ENCODE results near the gene C4orf50.
A peak's percentile ranks its signal among the peaks of the same experiment; 100 is the strongest.
"Not testable (repeated sequence)": the region's sequence is repeated elsewhere in the genome, so short reads cannot be mapped to it uniquely, and the experiment has no call there.

The C4orf50 gene

DNA sequence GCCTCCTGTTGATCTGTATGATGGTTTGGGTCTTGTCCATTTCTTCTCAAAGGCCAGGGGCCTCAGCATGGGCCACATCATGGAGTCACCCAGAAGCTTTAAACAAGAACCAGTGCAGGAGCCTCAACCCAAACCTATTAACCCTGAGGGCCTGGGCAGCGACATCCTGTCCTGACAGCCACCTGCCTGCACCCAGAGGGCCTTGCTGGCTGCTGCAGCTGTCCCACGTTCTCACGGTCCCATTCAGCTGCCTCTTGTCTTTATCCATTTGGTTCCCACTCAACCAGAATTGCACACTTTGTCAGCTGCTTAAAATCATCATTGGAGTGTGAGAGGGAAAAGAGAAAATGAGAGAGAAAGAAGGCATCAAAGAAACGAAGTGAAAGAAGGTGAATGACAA, 21.6 kb downstream of the C4orf50 start:
- peaks cover 59 to 95% (median 87%) of the 10 kb centered on the region in 10 experiments for H3K4me1 ChIP-seq
- no peak overlapping the region for H3K9ac ChIP-seq
- no peaks in the 10 kb centered on the region for H3K27me3 ChIP-seq
- H3K36me3 ChIP-seq = no peaks in the 10 kb centered on the region
- H3K27ac ChIP-seq = peak overlapping the region in 1 of 11 experiments; percentile 36; a peak in 1 of 22 replicates
- peaks cover 0 to 10% (median 0%) of the 10 kb centered on the region in 11 experiments; a peak in 2 of 22 replicates for H4K20me1 ChIP-seq
- no peak for TF ChIP-seq Cebpa-rat (IDR thresholded peaks at IDR 0.05)
- H3K4me3 ChIP-seq = no peak overlapping the region
- peak overlapping the region; percentile 63 to 83 (median 70) for H3K4me2 ChIP-seq
- H3K9me3 ChIP-seq (replicated peaks in 1 of 11) = no peaks in the 10 kb centered on the region

DNA sequence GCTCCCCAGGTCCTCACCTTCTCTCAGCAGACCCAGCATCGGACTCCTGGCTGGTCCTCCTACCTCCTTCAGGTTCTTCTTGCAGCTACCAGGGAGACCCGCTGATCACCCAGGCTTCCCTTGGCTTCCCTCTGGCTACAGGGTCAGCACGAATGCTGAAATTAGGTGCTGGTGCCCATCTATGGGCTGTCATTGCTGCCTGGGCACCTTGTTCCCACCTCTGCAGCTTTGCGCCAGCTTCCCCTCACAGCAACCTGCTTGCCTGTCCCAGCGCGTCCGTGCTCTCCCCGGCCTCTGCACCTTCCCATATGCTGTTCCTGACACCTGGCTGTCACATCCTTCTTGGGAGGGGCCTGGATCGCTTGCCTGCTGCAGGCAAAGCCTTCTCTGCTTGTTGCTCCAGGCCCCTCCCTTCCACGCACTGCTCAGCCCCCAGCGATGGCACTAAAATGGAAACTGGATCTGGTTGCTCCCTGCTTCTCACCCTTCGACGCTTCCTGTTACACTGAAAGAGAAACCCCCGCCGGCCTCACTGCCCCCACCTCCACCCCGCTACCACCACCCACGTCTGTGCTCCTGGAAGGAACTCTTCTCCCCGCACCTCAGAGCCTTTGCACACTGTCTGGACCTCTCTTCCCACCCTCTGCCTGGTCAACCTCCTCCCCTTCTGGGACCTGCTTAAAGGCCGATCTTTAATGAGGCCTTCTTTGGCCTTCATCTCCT, 22.2 kb downstream of the C4orf50 start:
- H3K4me2 ChIP-seq = peak overlapping the region; percentile 63 to 83 (median 70)
- H3K9ac ChIP-seq = no peak overlapping the region
- H3K4me3 ChIP-seq = no peak overlapping the region
- H3K9me3 ChIP-seq (replicated peaks in 1 of 11) = no peaks in the 10 kb centered on the region
- peaks cover 59 to 99% (median 92%) of the 10 kb centered on the region in 10 experiments for H3K4me1 ChIP-seq
- peak overlapping the region in 1 of 11 experiments; percentile 36; a peak in 1 of 22 replicates for H3K27ac ChIP-seq
- H3K27me3 ChIP-seq = no peaks in the 10 kb centered on the region
- no peaks in the 10 kb centered on the region for H3K36me3 ChIP-seq
- H4K20me1 ChIP-seq = peaks cover 0 to 10% (median 0%) of the 10 kb centered on the region in 11 experiments; a peak in 2 of 22 replicates
- no peak for TF ChIP-seq Cebpa-rat (IDR thresholded peaks at IDR 0.05)

DNA sequence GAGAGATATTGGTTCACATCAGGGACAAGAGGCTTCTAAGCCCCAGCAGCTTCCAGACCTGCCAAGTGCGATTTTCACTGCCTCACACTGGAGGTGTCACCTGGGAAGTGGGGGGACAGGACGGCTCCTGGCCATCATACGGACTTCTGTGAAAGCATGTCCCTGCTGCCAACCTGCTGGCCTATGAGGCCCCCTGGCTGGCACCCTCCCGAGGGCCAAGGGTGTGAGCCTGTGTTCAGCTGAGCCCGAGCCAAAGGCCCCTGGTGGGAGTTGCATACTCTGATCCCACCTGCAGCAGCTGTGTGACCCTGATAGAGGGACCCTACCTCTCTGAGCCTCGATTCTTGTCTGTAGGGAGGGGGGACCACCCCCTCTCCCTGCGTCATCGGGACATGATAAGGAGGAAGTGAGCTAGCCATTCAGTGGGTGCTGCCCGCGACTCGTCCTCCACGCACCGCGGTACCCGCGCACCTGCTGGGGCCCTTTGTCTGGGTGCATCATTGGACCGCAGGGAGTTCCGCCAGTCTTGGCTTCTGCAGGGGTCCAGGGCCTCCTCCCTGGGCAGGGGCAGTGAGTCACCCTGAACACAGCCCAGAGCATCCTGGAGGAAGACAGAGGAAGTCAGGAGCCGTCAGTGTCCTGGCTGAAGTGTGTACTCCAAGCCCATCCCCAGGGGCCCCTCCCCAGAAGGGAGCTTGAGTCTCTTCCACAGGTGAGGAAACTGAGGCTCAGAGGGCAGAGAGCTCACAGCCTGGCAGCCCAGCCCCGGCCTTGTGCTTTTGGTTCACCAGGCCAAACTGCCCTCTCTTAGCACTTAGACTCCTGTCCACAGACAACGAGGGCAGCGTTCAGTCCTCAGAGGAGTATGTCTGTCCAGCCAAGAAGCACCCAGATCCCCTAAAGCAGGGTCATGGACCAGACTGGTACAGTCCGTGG, 24.1 kb downstream of the C4orf50 start:
- Histone ChIP-seq H3K27me3 (no peaks in the 10 kb centered on the region), H3K4me3 (no peak overlapping the region), H3K4me1 (peaks cover 50 to 96% (median 84%) of the 10 kb centered on the region in 10 experiments), H3K4me2 (peak overlapping the region; percentile 23 to 83 (median 50); a peak in 21 of 22 replicates), H4K20me1 (peaks cover 0 to 9% (median 0%) of the 10 kb centered on the region in 11 experiments; a peak in 2 of 22 replicates), H3K9ac (no peak overlapping the region), H3K36me3 (no peaks in the 10 kb centered on the region), H3K27ac (no peak overlapping the region), H3K9me3 (replicated peaks in 1 of 11) (no peaks in the 10 kb centered on the region)
- no peak for TF ChIP-seq Cebpa-rat (IDR thresholded peaks at IDR 0.05)

DNA sequence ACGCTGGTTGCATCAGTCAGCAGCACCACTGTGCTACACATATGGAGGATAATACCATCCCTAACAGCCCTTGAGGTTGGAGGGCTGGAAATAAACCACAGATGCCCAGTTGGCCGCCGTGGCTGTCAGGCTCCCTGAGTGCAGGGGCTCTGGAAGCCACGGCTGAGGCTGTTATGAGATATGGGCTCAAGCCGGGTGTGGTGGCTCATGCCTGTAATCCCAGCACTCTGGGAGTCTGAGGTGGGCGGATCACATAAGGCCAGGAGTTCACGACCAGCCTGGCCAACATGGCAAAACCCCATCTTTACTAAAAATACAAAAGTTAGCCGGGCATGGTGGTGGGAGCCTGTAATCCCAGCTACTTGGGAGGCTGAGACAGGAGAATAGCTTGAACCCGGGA, 24.9 kb downstream of the C4orf50 start:
- not testable (repeated sequence) for H3K27ac ChIP-seq, H3K9ac ChIP-seq
- H3K4me2 ChIP-seq = peak overlapping the region in 8 of 11 experiments; percentile 61 to 81 (median 72); a peak in 14 of 22 replicates

DNA sequence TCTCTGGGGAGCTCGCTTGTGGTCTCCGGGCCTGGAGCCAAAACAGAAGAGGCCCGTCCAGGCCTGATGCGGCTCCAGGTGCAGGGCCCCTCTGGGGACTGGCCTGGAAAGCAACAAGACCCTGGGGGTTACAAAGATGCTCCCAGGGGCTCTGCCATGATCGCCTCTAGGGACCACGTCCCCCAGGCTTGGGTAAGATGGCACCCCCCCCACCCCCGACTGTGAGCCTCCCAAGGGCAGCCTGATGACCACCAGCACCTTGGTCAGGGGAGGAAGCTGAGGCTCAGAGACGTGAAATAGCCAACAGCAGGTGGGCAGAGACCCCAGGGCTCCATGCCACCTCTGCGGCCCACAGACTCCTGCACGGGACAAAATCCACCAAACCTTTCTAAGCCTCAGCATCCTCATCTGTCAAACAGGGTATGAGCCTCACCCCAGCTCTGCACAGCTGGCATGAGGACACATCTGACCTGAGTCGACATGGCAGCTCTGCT, 25.4 kb downstream of the C4orf50 start:
- Histone ChIP-seq H3K36me3 (no peaks in the 10 kb centered on the region), H3K4me1 (peaks cover 41 to 87% (median 79%) of the 10 kb centered on the region in 10 experiments), H3K4me2 (peak overlapping the region in 10 of 11 experiments; percentile 3 to 81 (median 72); a peak in 16 of 22 replicates), H3K27me3 (no peaks in the 10 kb centered on the region), H4K20me1 (peaks cover 0 to 8% (median 0%) of the 10 kb centered on the region in 11 experiments; a peak in 1 of 22 replicates), H3K9me3 (replicated peaks in 1 of 11) (no peaks in the 10 kb centered on the region), H3K27ac (no peak overlapping the region), H3K4me3 (no peak overlapping the region), H3K9ac (no peak overlapping the region)
- no peak for TF ChIP-seq Cebpa-rat (IDR thresholded peaks at IDR 0.05)

More for the DNA sequence above, 24.9 kb downstream of the C4orf50 start:
- not testable (repeated sequence) for H3K4me3 ChIP-seq; H4K20me1 ChIP-seq; H3K9me3 ChIP-seq (replicated peaks in 1 of 11); H3K27me3 ChIP-seq; H3K36me3 ChIP-seq
- H3K4me1 ChIP-seq = peaks cover 42 to 88% (median 79%) of the 10 kb centered on the region in 10 experiments

DNA sequence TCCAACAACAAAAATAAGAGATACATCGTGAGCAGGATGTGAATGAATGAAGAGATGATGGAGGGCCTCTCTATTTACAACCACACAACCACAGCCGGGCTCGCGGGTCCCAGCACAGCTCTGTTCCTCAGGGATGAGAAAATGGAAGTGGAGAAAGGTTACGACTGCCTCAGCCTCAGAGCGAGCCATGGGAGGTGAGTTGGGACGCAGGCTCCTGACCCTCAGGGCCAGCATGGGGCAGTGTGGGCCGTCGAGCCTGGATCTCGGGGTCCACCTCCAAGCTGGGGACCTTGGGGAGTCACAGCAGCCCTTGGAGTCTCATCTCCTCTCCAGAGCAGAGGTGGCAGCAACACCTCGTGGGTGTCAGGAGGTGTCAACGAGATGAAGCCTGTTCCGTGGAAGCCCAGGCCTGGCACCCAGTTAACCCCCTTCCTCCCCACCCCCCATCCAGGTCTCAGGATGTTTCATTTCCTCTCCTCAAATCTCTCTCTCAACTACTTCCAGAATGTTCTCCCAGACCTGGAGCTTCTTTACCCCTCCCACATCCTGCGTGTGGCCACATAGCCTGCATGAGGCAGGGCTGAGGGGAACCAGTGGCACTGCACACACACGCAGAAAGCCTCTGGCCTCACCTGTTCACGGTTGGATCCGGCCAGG, 25.9 kb downstream of the C4orf50 start:
- TF ChIP-seq Cebpa-rat (IDR thresholded peaks at IDR 0.05) = no peak
- H3K9me3 ChIP-seq (replicated peaks in 1 of 11) = no peaks in the 10 kb centered on the region
- H3K9ac ChIP-seq = no peak overlapping the region
- H3K4me3 ChIP-seq = no peak overlapping the region
- no peaks in the 10 kb centered on the region for H3K27me3 ChIP-seq
- H3K4me1 ChIP-seq = peaks cover 40 to 84% (median 75%) of the 10 kb centered on the region in 10 experiments
- peaks cover 0 to 8% (median 0%) of the 10 kb centered on the region in 11 experiments; a peak in 1 of 22 replicates for H4K20me1 ChIP-seq
- peak overlapping the region in 10 of 11 experiments; percentile 3 to 81 (median 72); a peak in 16 of 22 replicates for H3K4me2 ChIP-seq
- no peaks in the 10 kb centered on the region for H3K36me3 ChIP-seq
- no peak overlapping the region for H3K27ac ChIP-seq

DNA sequence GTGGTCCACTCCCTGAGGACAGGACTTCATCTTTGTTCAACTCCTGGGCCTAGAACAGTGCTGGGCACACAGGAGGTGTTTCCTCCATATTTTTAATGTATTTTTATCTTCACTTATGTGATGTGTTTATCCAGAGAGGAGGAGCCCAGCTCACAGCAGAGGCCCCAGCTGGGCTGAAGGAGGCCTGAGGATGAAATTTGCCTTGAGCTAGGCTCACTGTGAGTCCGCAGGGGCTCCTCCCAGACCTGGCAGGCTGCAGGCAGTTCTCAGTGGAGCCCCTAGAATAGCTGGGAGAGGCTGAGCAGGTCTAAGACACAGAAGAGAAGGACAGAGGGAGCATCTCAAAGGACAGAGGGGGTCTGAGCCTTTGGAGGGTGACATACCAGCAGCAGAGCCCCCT, 26.8 kb downstream of the C4orf50 start:
- TF ChIP-seq Cebpa-rat (IDR thresholded peaks at IDR 0.05) = no peak
- Histone ChIP-seq H3K9ac (0 out of 22 replicates have a peak overlapping the region, but pooled peaks of 1 of the 11 experiments have one; percentile 4), H3K27me3 (no peaks in the 10 kb centered on the region)

DNA sequence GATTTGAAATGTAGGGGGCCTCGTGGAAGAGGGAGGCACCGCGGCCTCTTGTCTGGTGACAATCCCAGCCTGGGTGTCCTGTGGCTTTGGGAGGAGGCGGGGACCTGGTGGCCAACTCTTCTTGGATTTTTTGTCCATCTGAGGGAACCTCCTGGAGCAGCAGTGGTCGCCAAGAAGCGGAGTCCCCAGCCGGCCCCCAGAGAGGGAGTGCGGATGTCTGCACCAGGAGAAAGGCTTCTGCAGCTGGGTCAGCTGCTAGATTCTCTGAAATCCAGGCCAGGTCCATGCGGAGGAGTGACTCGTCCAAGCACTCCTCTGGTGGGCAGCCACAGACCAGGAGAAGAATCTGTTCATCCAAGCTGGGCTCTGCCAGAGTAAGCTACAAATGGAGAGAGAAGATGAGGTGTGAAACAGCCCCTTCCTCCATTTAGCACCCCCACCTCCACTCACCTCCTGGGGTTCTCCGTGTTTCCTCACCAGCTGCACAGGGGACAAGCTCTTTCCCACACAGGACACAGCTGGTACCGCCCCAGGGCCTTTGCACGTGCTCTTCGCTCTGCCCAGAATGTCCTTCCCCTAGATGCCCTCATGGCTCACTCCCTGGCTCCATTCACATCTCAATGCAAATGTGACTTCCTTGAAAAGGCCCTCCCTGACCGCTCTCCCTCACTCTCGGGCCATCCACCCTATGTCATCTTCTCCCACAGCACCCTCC, 27.6 kb downstream of the C4orf50 start:
- peaks cover 0 to 8% (median 0%) of the 10 kb centered on the region in 11 experiments; a peak in 1 of 22 replicates for H4K20me1 ChIP-seq
- no peak overlapping the region for H3K4me3 ChIP-seq
- H3K4me2 ChIP-seq = peak overlapping the region in 4 of 11 experiments; percentile 73 to 81 (median 76); a peak in 6 of 22 replicates
- no peaks in the 10 kb centered on the region for H3K36me3 ChIP-seq
- no peak overlapping the region for H3K27ac ChIP-seq
- TF ChIP-seq Cebpa-rat (IDR thresholded peaks at IDR 0.05) = no peak
- H3K4me1 ChIP-seq = peaks cover 23 to 67% (median 58%) of the 10 kb centered on the region in 10 experiments
- H3K27me3 ChIP-seq = no peaks in the 10 kb centered on the region
- H3K9me3 ChIP-seq (replicated peaks in 1 of 11) = no peaks in the 10 kb centered on the region
- H3K9ac ChIP-seq = no peak overlapping the region

More for the DNA sequence above, 26.8 kb downstream of the C4orf50 start:
- H4K20me1 ChIP-seq = peaks cover 0 to 8% (median 0%) of the 10 kb centered on the region in 11 experiments; a peak in 1 of 22 replicates
- no peak overlapping the region for H3K27ac ChIP-seq
- peaks cover 31 to 75% (median 66%) of the 10 kb centered on the region in 10 experiments for H3K4me1 ChIP-seq
- H3K4me2 ChIP-seq = peak overlapping the region in 7 of 11 experiments; percentile 71 to 81 (median 73); a peak in 13 of 22 replicates
- H3K36me3 ChIP-seq = no peaks in the 10 kb centered on the region
- no peaks in the 10 kb centered on the region for H3K9me3 ChIP-seq (replicated peaks in 1 of 11)
- H3K4me3 ChIP-seq = no peak overlapping the region

Measured in BLaER1 treated with 17β-estradiol and CSF1 and Interleukin-3, amounts not matched to agents 10 nM and 100 nM (cell line).